Stimulated activated CD8-positive, alpha-beta memory T cell treated with anti-CD3 and anti-CD28 coated beads, Interleukin-12 subunit alpha, Interleukin-12 subunit beta, amount 100 ng/mL, for 4 hours (primary cell): ENCODE data around the gene IFNLR1.

ENCODE experiments used
- DNase-seq: peaks from one replicate; pipeline ENCODE4 v3.0.0-alpha.2; 2020; ENCODE audit warnings: low read depth

The IFNLR1 gene

DNA sequence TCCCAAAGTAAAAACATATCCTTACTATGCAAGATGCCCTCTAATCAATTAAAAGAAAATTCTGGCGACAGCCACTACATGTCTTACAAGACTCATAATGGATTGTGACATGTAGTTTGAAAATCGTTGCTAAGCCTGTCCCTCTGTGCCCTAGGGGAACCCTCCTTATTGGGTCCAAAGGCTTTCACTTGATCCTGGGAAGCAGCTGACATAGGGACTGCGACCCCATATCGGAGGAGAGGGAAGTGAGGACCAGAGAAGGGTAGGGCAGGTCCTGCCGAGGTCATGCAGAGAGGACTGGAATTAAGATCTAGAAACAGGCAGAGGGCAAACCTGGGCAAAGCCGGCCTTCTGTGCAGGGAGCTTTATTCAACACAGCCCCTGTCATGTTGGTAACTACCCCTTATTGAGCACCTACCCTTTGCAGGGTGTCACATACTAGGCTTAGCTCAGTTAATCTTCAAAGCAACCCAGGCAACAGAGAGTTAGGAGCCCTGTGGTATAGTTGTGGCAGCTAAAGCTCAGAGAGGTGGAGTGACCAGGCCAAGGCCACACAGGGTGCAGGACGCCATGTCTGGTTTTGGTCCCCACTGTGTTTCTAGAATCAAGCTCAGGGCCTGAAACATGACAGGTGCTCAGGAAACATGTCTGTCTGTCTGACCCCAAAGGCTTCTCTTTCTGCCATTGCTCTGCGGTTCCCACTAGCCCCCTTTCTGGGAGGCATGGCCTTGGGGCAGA lies 18.4 kb upstream of the IFNLR1 start:
- no peak for DNase-seq

DNA sequence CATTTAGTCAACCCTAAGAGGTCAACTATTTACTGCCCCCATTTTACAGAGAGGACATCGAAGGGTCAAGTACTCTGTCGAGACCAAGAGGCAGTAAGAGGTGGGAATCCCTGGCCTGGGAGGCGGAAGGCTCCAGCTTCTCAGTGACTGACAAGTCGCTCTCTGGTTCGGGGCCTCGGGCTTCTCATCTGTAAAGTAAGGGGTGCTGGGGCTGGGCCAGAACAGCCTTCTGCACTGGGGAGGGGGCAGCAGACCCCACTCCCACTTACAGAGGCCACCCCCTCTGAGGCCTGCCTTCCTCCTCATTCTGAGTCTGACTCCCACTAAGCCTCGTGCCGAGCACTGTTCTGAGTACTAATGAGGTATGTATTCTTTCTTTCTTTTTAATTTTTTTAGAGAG lies 17.0 kb upstream of the IFNLR1 start:
- DNase-seq = no peak

DNA sequence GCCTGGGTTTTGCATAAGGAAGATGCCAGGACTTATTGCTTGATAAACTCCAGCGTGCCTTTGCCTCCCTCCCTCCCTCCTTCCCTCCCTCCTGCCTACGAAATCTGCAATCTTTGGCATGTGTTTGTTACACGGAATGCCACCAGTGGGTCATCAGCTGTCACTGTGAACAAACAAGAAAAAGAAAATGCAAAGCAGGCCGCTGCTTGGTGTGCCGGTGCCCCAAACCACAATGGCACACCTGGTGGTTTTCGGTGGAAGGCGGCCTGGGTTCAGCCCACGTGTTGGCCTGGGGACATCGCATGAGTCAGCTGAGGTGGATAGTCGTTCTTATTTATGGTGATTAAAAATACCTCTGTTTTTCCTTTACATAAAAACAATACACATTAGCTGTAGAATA lies 16.3 kb upstream of the IFNLR1 start:
- DNase-seq = no peak

DNA sequence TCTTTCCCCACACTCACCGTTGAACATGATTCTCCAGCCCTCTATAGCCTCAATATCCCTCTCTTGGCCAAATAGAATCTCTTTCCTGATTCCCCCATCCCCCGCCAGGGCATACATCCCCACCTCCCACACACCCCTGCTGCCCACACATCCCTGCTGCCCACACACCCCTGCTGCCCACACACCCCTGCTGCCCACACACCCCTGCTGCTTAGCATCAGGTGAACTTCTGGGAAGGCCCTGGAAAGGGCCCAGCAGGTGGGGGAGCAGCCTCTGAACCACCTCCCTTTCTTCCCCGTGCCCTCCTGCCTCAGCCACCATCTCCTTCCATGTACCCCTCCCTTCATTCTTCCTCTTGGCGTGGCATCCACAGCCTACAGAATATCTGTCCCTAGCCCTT lies 15.9 kb upstream of the IFNLR1 start:
- DNase-seq = no peak

DNA sequence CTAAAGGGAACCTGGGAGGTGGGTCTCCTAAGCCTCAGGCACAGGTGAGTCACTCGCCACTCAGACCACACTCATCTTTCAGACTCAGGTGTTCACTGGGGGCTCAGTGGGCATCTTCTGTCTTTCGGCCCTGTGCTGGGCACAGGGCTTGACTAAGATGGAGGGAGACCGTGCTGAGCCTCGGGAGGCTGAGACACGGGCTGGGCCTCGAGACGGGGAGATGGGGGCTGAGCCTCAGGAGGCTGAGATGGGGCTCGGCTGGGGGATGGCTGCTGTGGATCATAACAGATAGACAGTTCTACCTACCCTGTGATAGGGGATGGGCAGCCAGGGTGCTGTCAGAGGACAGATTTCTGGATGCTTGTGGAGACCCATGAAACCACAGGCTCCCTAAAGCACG lies 15.5 kb upstream of the IFNLR1 start:
- DNase-seq = no peak

DNA sequence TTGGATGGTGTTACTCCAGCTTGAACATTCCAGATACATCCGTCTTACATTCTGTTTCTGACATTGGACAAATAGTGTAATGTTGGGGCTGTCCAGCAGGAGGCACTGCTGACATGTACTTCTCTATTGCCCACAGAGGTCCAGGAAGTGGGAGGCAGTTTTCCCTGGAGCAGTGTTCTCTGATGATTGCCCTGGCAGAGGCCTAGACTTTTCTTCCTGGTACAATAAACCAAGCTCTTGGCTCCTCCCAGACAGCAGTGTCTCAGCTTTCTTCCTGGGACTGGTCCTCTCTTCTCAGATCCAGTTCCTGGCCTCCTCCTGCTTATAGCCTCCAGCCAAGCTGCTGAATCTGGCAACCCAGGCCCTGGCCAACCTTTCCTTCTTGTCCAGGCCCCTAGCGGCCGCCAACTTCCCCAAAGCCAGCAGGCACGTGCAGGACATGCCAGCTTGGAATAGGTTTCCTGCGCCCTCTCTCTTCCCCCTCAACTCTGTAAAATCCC lies 14.9 kb upstream of the IFNLR1 start:
- no peak for DNase-seq

- peak; percentile 39 for DNase-seq
Measured at GRCh38 chr1:24199291-24199900, 12.3 kb upstream of the IFNLR1 start.

- DNase-seq = no peak
Measured at GRCh38 chr1:24198766-24199165, 11.7 kb upstream of the IFNLR1 start.

- DNase-seq = no peak
Measured at GRCh38 chr1:24195874-24196273, 8.8 kb upstream of the IFNLR1 start.

DNA sequence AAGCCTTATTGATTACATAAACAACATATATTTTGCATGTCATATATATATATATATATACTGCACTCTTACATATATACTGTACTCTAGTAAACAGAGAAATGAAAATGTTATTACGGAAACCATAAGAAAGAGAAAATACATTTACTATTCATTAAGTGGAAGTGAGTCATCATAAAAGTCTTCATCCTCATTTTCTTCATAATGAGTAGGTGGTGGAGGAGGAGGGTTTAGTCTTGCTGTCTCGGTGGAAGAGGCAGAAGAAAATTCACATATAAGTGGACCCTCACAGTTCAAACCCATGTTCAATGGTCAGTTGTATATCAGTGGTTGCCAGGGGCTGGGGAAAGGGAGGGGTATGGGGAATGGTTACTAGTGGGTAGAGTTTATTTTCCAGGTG lies 8.0 kb upstream of the IFNLR1 start:
- no peak for DNase-seq

DNA sequence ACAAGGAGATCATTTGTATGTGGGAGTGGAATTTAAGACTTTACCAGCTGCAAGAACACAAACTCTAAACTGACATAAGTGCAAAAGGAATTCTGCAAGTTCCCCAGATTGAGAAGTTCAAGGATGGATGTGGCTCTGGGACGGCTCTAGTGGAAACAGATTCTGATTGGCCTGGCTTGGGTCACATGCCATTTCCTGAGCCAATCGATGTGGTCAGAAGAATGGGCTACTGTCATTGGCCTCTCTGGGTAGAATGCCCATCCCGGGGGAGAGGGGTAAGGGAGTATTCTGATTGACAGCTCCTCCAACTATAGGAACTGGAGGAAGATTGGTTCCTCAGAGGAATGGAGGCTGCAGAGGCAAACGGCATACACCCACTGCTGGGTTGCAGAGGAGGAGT lies 6.0 kb upstream of the IFNLR1 start:
- DNase-seq = no peak

DNA sequence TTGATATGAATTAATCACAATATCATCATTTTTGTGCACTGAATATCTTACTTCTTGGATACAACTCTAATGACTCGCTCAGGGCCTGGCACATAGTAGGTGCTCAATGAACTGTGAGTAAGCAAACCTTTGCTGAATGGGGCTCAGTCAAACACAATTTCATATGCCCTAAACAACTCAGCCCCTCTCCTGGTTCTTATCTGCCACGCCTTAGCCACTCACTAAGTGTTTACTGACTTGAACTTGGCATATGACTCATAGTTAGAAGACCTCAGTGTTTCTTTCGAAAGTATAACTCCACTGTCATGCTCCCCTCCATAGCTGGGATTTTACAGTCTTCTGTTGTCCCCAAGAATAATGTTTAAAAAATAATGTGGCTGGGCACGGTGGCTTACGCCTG lies 4.8 kb upstream of the IFNLR1 start:
- DNase-seq = no peak

DNA sequence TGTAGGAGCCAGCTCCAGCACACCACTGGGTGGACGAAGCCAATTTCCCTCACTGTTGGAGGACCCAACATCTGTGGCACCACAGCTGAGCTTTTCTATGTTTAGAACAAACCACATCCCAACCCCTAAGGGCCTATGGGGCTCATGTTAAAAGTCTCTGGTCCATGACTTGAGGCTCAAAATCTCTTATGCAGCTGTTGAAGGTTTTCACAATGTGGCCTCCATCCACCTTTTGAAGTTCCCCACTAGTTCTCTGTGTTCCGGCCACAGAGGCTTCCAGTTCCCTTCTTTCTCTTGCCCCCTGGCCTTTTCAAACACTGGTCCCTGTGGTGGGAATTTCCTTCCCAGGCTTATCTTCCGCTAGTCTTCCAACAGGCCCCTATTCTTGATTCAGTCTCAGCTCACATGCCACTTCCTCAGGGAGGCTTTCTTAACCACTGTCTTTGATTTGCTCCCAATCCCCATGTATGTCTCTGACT lies 3.9 kb upstream of the IFNLR1 start:
- no peak for DNase-seq

DNA sequence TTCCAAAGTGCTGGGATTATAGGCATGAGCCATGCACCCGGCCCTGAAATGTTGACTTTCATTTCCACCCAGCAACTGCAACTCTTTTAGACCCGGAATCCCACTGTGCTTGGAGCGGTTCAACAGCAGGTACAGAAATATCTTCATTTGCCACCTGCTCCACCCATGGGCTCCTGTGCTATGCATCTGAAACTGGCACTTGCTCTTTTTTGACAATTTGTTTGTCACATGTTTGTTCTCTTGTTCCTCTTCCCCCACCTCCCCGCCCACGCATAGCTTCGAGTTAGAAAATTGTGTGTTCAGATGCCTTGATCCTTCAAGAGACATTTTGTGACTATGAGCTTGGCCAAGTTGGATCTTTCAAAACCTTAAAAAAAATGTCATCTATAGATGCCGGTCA lies 2.4 kb upstream of the IFNLR1 start:
- DNase-seq = peak; percentile 15

DNA sequence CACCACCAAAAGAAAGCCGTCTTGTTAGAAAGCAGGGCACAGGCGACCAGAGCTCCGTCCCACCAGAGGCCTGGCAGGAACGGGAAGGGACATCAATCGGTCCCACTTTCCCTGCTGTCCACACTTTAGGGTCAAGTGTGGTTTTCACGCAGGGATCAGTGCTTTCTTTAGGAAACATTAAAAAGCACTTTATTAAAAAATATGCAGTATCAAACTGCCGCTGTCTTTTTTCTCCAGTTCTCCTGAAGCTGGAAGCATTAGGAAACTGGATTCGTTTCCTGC lies 437 bp downstream of the IFNLR1 start:
- no peak for DNase-seq

DNA sequence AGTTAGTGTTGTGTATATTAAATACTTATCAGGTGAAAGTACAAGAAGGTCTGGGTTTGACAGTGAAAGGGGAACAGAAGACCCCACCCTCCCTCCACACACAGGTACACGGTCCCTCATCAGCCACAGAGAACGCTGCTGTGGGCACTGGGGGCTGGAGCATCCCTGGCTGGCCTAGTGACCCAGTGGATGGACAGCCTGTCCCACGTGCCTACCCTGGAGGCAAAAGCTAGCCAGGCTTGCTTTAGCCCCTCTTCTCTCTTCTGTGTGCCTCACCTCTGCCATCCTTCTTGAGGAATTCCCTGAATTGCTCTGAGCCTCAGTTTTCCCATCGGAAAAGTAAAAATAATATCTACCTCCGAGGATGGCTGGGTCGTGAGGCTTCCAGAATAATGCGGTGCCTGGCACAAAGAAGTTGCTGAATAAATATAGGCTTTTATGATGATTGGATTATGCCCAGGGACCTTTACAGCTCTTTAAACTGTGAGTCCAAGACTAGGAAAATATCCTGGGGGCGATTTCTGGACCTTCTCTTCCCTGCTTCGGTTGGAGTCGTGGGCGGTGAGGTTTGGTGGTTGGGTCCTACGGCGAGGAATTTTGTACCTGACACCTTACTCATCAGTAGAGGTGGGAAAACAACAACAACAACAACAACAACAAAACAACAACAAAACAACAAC lies 918 bp downstream of the IFNLR1 start:
- DNase-seq = no peak

DNA sequence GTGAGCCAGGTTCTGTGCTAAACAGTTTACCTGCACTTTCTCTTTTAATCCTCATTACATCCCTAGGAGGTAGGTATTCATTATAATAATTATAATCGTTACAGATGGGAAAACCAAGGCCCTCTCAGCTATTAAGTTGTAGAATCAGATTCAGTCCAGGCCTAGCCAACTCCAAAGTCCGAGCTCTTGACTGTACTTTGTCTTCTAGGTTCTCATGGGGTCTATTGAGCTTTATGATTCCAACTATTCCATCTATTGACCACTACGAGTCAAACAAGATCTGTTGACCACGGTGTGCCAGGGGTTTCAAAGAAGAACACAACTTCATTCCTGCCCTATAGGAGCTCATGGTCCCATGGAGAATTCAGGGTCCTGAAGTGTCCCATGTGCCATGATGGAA lies 2.0 kb downstream of the IFNLR1 start:
- no peak for DNase-seq

DNA sequence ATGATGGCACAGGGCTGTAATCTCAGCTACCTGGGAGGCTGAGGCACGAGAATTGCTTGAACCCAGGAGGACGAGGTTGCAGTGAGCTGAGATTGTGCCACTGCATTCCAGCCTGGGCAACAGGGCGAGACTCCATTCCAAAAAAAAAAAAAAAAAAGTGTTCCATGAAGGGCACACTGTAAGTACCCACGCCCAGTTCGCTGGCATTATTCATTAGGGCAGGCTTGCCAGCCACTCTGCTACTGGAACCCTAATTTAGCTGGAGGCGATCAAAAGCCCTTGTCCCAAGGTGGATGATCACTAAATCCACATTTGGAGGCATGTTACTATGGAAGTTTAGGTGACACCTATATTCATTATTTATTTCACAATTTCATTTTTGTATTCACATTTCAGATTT lies 5.0 kb downstream of the IFNLR1 start:
- DNase-seq = no peak

GRCh38 chr1:24181619-24182018 lies 5.5 kb downstream of the IFNLR1 start:
- no peak for DNase-seq

- DNase-seq = no peak
Measured at GRCh38 chr1:24180676-24181075, 6.4 kb downstream of the IFNLR1 start.

DNA sequence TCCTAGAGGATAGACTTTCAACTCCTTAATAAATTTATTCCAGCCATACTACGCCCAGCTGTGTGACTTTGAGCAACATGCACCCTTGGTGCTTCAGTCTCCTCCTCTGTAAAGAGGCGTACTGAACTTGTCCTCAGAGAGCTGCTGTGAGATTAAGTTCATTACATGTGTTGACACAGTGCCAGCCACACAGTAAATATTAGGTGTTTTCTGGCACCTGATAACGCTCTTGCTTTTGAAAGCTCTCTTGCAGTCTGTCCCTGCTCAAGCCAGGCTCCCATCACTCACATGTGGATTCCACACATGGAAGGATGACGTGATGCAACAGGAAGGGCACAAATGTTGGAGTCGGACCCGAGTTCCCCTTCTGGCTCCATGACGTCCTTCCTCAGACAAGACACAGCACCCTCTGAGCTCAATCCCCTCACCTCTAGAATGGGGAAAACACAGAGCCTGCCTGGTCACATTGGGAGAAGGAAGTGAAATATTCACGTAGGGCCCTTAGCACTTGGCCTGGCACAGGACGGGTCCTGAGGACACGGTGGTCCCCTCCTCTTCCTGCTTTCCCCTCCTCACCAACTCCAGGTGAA lies 7.7 kb downstream of the IFNLR1 start:
- DNase-seq = no peak

DNA sequence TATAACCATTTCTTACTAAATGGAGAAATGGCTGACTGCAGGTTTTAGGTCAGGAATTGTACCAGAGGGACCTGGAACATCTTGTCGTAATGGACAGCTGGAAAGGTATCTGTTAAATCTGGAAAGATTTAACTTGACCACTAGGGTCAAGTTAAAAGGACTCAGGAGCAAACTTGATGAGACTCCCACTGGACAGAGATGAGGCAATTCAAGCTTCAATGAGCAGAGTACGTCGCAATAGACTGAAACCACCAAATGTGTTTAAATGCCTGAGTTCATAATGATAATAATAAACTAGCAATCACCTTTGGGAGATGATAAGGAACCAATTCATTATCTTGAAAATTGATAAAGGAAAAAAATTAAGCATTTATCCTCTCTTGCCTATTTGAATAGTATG lies 8.7 kb downstream of the IFNLR1 start:
- no peak for DNase-seq

DNA sequence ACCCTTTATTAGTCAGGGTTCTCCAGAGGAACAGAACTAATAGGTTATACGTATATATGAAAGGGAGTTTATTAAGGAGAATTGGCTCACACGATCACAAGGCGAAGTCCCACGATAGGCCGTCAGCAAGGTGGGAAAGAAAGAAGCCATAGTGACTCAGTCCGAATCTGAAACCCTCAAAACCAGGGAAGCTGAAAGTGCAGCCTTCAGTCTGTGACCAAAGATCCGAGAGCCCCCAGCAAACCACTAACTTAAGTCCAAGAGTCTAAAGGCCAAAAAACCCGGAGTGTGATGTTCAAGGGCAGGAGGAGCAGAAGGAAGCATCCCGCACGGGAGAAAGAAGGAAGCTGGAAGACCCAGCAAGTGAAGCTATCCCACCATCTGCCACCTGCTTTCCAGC lies 9.9 kb downstream of the IFNLR1 start:
- DNase-seq = no peak
